Trophoblast cell (in vitro differentiated cells and primary cell): ENCODE results near the gene OXT.
A peak's percentile ranks its signal among the peaks of the same experiment; 100 is the strongest.

ENCODE experiments used
- DNase-seq, 2 donors: peaks; one replicate each; pipeline ENCODE4 v3.0.0-alpha.2; 2016
- H2AFZ ChIP-seq: 2 replicates; pipeline ENCODE4 v1.6.1; 2013; ENCODE audit warnings: low read length, moderate library complexity, mild to moderate bottlenecking; ENCODE audit not compliant: insufficient read depth, poor library complexity
- H2AK5ac ChIP-seq: 2 replicates; pipeline ENCODE4 v1.6.1; 2013; ENCODE audit warnings: mild to moderate bottlenecking, low read length
- H2BK120ac ChIP-seq: 2 replicates; pipeline ENCODE4 v1.6.1; 2013; ENCODE audit warnings: low read length, mild to moderate bottlenecking, moderate library complexity; ENCODE audit not compliant: insufficient read depth, poor library complexity
- H2BK12ac ChIP-seq: 2 replicates; pipeline ENCODE4 v1.6.1; 2013; ENCODE audit warnings: mild to moderate bottlenecking, low read length, moderate library complexity
- H2BK5ac ChIP-seq: 2 replicates; pipeline ENCODE4 v1.6.1; 2013; ENCODE audit warnings: low read length, low read depth, moderate library complexity, mild to moderate bottlenecking; ENCODE audit not compliant: poor library complexity
- H3K14ac ChIP-seq: 2 replicates; pipeline ENCODE4 v1.6.1; 2013; ENCODE audit warnings: mild to moderate bottlenecking, low read length
- H3K18ac ChIP-seq: 2 replicates; pipeline ENCODE4 v1.6.1; 2013; ENCODE audit warnings: mild to moderate bottlenecking, low read length
- H3K23ac ChIP-seq: 2 replicates; pipeline ENCODE4 v1.6.1; 2013; ENCODE audit warnings: low read length
- H3K27ac ChIP-seq: 2 replicates; pipeline ENCODE4 v1.5.1; 2013; ENCODE audit warnings: low read depth, mild to moderate bottlenecking, inconsistent platforms, low read length, moderate library complexity
- H3K27me3 ChIP-seq: 2 replicates; pipeline ENCODE4 v1.6.1; 2013; ENCODE audit warnings: inconsistent platforms, mild to moderate bottlenecking, low read length, moderate library complexity; ENCODE audit not compliant: insufficient read depth
- H3K36me3 ChIP-seq, 2 experiments: 1 replicate in 1 of 2; 2 replicates in 1 of 2; pipeline ENCODE4 v1.6.1; 2013; ENCODE audit warnings: low read length in 2 of 2, mild to moderate bottlenecking in 2 of 2, moderate library complexity in 1 of 2; ENCODE audit not compliant: insufficient read depth in 2 of 2, control insufficient read depth in 1 of 2
- H3K4ac ChIP-seq: 2 replicates; pipeline ENCODE4 v1.6.1; 2013; ENCODE audit warnings: low read depth, mild to moderate bottlenecking, low read length, moderate library complexity
- H3K4me1 ChIP-seq, 2 experiments: 1 replicate in 1 of 2; 2 replicates in 1 of 2; pipeline ENCODE4 v1.6.1; 2013; ENCODE audit warnings: low read length in 2 of 2, mild to moderate bottlenecking in 2 of 2, moderate library complexity in 1 of 2; ENCODE audit not compliant: insufficient read depth in 2 of 2, control insufficient read depth in 1 of 2
- H3K4me2 ChIP-seq: 2 replicates; pipeline ENCODE4 v1.6.1; 2013; ENCODE audit warnings: inconsistent platforms, mild to moderate bottlenecking, low read length, moderate library complexity
- H3K4me3 ChIP-seq: 2 replicates; pipeline ENCODE4 v1.5.1; 2013; ENCODE audit warnings: mild to moderate bottlenecking, low read depth, low read length, inconsistent platforms
- H3K79me1 ChIP-seq: one replicate; pipeline ENCODE4 v1.6.1; 2013; ENCODE audit warnings: low read length
- H3K79me2 ChIP-seq: 2 replicates; pipeline ENCODE4 v1.6.1; 2013; ENCODE audit warnings: low read length, mild to moderate bottlenecking; ENCODE audit not compliant: control insufficient read depth, insufficient read depth, poor library complexity
- H3K9ac ChIP-seq: 2 replicates; pipeline ENCODE4 v1.6.1; 2013; ENCODE audit warnings: mild to moderate bottlenecking, low read length
- H3K9me3 ChIP-seq: 2 replicates; pipeline ENCODE4 v1.6.1; 2013; ENCODE audit warnings: low read depth, mild to moderate bottlenecking, control low read depth, inconsistent platforms, low read length; ENCODE audit not compliant: insufficient read depth
- H4K12ac ChIP-seq: 2 replicates; pipeline ENCODE4 v1.6.1; 2013; ENCODE audit warnings: low read depth, mild to moderate bottlenecking, low read length, moderate library complexity
- H4K8ac ChIP-seq: 2 replicates; pipeline ENCODE4 v1.6.1; 2013; ENCODE audit warnings: low read depth, mild to moderate bottlenecking, low read length, moderate library complexity
- H4K91ac ChIP-seq: one replicate; pipeline ENCODE4 v1.6.1; 2013; ENCODE audit warnings: low read depth, mild to moderate bottlenecking, low read length, moderate library complexity
- WGBS: extraction: QIAGEN DNeasy Blood & Tissue Kit; methylation state at CpG from one replicate; pipeline ENCODE4 v1.1.7; 2013; ENCODE audit warnings: missing lambda C conversion rate; ENCODE audit not compliant: insufficient read length, insufficient coverage; ENCODE audit errors: extremely low coverage; 5-methylcytosine and 5-hydroxymethylcytosine counted together

Gene OXT

DNA sequence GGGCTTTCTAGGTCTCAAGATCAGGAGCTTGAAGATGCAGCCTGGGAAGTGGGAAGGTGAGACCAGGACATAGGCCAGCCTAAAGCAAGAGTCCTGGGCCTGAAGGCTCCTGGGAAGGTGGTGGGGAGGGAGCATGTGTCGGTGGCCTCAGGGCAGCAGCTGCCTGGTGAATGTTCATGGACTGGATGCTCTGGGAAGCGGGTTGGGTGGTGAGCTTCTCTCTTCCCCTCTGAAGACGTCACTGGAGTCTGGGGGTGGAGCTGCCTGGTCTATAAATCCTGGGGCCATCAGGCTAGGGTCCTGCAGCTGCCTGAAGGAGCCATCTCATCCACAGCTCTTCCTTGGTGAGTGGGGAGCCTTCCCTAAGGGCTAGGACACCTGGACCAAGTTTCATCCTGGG, 28.1 kb upstream of the OXT start, which contains the start of gene GNRH2:
GNRH2 (plus strand) TSS at position 301 of the 400 bp plus-strand sequence. CDS start 793 bp downstream, outside the sequence.
- Histone ChIP-seq H2BK120ac (no peak within 1 kb of the TSS), H3K23ac (no peak within 1 kb of the TSS), H3K79me2 (peaks cover 9% of the 10 kb centered on the region), H3K27me3 (no peaks in the 10 kb centered on the region), H3K14ac (no peak within 1 kb of the TSS), H4K91ac (no peak within 1 kb of the TSS), H3K4me1 (peaks cover 3 to 7% of the 10 kb centered on the region in 2 experiments), H3K9ac (no peak within 1 kb of the TSS), H2BK12ac (no peak within 1 kb of the TSS), H4K12ac (no peak within 1 kb of the TSS), H3K18ac (no peak within 1 kb of the TSS), H2AK5ac (no peak within 1 kb of the TSS), H2BK5ac (no peak within 1 kb of the TSS), H4K8ac (no peak within 1 kb of the TSS), H3K4me2 (no peak within 1 kb of the TSS), H3K36me3 (peaks cover 21 to 30% of the 10 kb centered on the region in 2 experiments), H3K79me1 (peaks cover 13% of the 10 kb centered on the region), H3K4ac (no peak within 1 kb of the TSS), H3K4me3 (no peak within 1 kb of the TSS), H3K9me3 (no peaks in the 10 kb centered on the region), H2AFZ (no peak within 1 kb of the TSS), H3K27ac (no peak within 1 kb of the TSS)
- no CpG with 5 or more reads among the region's 3 CpGs for WGBS
- DNase-seq, result no peak

DNA sequence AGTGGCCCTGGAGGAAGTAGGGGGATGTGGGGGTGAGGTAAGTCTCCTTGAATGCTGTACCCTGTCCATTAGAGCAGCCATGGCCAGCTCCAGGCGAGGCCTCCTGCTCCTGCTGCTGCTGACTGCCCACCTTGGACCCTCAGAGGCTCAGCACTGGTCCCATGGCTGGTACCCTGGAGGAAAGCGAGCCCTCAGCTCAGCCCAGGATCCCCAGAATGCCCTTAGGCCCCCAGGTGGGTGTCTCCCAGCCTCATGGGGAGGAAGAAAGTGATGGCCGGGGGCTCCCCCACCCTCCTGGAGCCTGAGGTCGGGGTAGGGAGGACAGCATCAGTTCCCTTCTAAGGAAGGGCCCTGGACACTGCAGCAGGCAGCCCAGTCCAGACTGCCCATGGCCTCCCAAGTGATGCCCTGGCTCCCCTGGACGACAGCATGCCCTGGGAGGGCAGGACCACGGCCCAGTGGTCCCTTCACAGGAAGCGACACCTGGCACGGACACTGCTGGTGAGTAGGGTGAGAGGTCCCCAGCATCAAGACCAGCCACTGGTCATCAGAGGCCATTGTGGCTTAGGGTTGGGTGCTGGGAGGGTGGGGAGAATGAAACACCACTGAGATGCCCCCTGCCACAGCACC, 27.0 kb upstream of the OXT start:
- Histone ChIP-seq H2BK120ac (no peak overlapping the region), H3K4me2 (no peak overlapping the region), H2BK12ac (no peak overlapping the region), H3K27ac (no peak overlapping the region), H3K27me3 (no peaks in the 10 kb centered on the region), H3K4me3 (no peak overlapping the region), H3K18ac (no peak overlapping the region), H4K12ac (no peak overlapping the region), H3K36me3 (peaks cover 24 to 30% of the 10 kb centered on the region in 2 experiments), H2AFZ (no peak overlapping the region), H3K14ac (no peak overlapping the region), H4K8ac (no peak overlapping the region), H2AK5ac (no peak overlapping the region), H3K23ac (no peak overlapping the region), H3K79me1 (peaks cover 13% of the 10 kb centered on the region), H3K9ac (no peak overlapping the region), H4K91ac (no peak overlapping the region), H3K9me3 (no peaks in the 10 kb centered on the region), H3K4me1 (peaks cover 3 to 7% of the 10 kb centered on the region in 2 experiments), H2BK5ac (no peak overlapping the region), H3K79me2 (peaks cover 9% of the 10 kb centered on the region), H3K4ac (no peak overlapping the region)
- no CpG with 5 or more reads among the region's 8 CpGs for WGBS
- DNase-seq, result no peak

GRCh38 chr20:3045042-3045815, 26.2 kb upstream of the OXT start:
- Histone ChIP-seq H2BK120ac (peak overlapping the region; percentile 18), H3K9me3 (peaks cover 2% of the 10 kb centered on the region), H3K14ac (peak overlapping the region; percentile 68), H3K4me2 (peak overlapping the region; percentile 90), H3K4ac (no peak overlapping the region), H3K36me3 (peaks cover 20 to 30% of the 10 kb centered on the region in 2 experiments), H4K91ac (peak overlapping the region; percentile 71), H2BK12ac (no peak overlapping the region), H3K27me3 (no peaks in the 10 kb centered on the region), H3K79me2 (peaks cover 9% of the 10 kb centered on the region), H4K8ac (peak overlapping the region; percentile 93), H2AFZ (peak overlapping the region; percentile 61), H3K79me1 (peaks cover 13% of the 10 kb centered on the region), H2BK5ac (peak overlapping the region; percentile 38), H4K12ac (peak overlapping the region; percentile 28), H3K4me1 (peaks cover 3 to 7% of the 10 kb centered on the region in 2 experiments), H2AK5ac (no peak overlapping the region), H3K27ac (peak overlapping the region; percentile 43), H3K4me3 (peak overlapping the region; percentile 86), H3K18ac (peak overlapping the region; percentile 54), H3K23ac (no peak overlapping the region), H3K9ac (peak overlapping the region; percentile 59)
- no CpG with 5 or more reads among the region's 24 CpGs for WGBS
- peak in 1 of 2 donors; percentile 45 for DNase-seq

DNA sequence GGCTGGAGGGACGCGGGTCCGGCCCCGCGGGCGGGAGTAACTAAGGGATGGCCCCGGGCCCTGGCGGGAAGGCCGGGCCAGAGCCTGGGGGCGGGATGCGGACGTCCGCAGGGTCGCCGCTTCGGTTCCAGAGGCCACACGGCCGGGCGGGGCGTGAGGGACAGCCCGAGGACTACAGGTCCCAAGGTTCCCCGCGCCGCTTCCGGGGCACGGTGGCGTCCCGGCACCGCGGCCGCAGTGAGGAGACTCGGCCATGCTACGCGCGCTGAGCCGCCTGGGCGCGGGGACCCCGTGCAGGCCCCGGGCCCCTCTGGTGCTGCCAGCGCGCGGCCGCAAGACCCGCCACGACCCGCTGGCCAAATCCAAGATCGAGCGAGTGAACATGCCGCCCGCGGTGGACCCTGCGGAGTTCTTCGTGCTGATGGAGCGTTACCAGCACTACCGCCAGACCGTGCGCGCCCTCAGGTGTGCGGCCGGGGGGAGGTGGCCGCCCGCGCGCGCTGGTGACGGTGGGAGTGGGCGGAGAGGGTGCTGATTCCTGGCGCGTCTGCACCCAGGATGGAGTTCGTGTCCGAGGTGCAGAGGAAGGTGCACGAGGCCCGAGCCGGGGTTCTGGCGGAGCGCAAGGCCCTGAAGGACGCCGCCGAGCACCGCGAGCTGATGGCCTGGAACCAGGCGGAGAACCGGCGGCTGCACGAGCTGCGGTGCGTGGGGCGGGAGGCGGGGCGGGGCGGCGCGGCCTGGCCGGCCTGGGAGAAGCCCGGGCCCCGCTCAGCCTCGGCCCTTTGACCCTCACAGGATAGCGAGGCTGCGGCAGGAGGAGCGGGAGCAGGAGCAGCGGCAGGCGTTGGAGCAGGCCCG, 25.4 kb upstream of the OXT start, which contains the start of gene MRPS26:
MRPS26 (plus strand) TSS at position 237 of the 861 bp plus-strand sequence; CDS start at position 254, 17 bp downstream.
- H3K9ac ChIP-seq, result peak within 1 kb of the TSS; percentile 88
- H2BK120ac ChIP-seq, result peak within 1 kb of the TSS; percentile 18
- H4K91ac ChIP-seq, result peak within 1 kb of the TSS; percentile 71
- H3K27me3 ChIP-seq, result no peaks in the 10 kb centered on the region
- peaks cover 13% of the 10 kb centered on the region for H3K79me1 ChIP-seq
- H3K4ac ChIP-seq, result peak within 1 kb of the TSS; percentile 31
- H2AFZ ChIP-seq, result peak within 1 kb of the TSS; percentile 86
- peaks cover 3 to 7% of the 10 kb centered on the region in 2 experiments for H3K4me1 ChIP-seq
- peak within 1 kb of the TSS; percentile 27 for H2AK5ac ChIP-seq
- H3K4me2 ChIP-seq, result peak within 1 kb of the TSS; percentile 90
- peak within 1 kb of the TSS; percentile 43 for H3K27ac ChIP-seq
- peak within 1 kb of the TSS; percentile 38 for H2BK5ac ChIP-seq
- H3K79me2 ChIP-seq, result peaks cover 9% of the 10 kb centered on the region
- WGBS, result no CpG with 5 or more reads among the region's 104 CpGs
- no peak within 1 kb of the TSS for H2BK12ac ChIP-seq
- H4K12ac ChIP-seq, result peak within 1 kb of the TSS; percentile 88
- peaks cover 20 to 26% of the 10 kb centered on the region in 2 experiments for H3K36me3 ChIP-seq
- peak within 1 kb of the TSS; percentile 77 for H3K18ac ChIP-seq
- H3K9me3 ChIP-seq, result peaks cover 2% of the 10 kb centered on the region
- peak within 1 kb of the TSS; percentile 86 for H3K4me3 ChIP-seq
- no peak within 1 kb of the TSS for H3K23ac ChIP-seq
- H3K14ac ChIP-seq, result peak within 1 kb of the TSS; percentile 80
- H4K8ac ChIP-seq, result peak within 1 kb of the TSS; percentile 93
- DNase-seq, result peak; percentile 88 to 92
